Measurements from ENCODE around the gene ZNF57.
A peak's percentile ranks its signal among the peaks of the same experiment; 100 is the strongest.
"Not testable (repeated sequence)": the region's sequence is repeated elsewhere in the genome, so short reads cannot be mapped to it uniquely, and the experiment has no call there.

The ZNF57 gene

GRCh38 chr19:2960120-2960519 lies 59.4 kb downstream of the ZNF57 start:
- DNase-seq, result no peak

GRCh38 chr19:2962018-2962670 lies 61.4 kb downstream of the ZNF57 start:
- peak; percentile 84 for DNase-seq

- DNase-seq, result no peak
Observed at GRCh38 chr19:2963122-2963521, 62.4 kb downstream of the ZNF57 start.

GRCh38 chr19:2963631-2964030 lies 62.9 kb downstream of the ZNF57 start:
- DNase-seq, result not testable (repeated sequence)

GRCh38 chr19:2964874-2965273 lies 64.1 kb downstream of the ZNF57 start:
- no peak for DNase-seq

- no peak for DNase-seq
Observed at GRCh38 chr19:2967972-2968371, 67.2 kb downstream of the ZNF57 start.

Measured in CD4-positive, alpha-beta T cell treated with Interleukin-12 subunit alpha and Interleukin-12 subunit beta, for 1 hour (primary cell).